ENCODE data around the gene LASP1NB.

GRCh38 chr17:38926293-38927070 is 1.1 kb downstream of the LASP1NB start:
- TF ChIP-seq HOMEZ (CRISPR knock-in tag; IDR thresholded peaks at IDR 0.05; ENCODE audit: low read depth) (no peak), RAD21 (CRISPR knock-in tag; IDR thresholded peaks at IDR 0.05) (no peak)

Data from HepG2 (cell line).